Neural cell (in vitro differentiated cells): ENCODE data around the gene RAD51B.

Experiments used
- EP300 ChIP-seq: fragments of 450-650 bp; conservative IDR thresholded peaks from 2 replicates; pipeline ENCODE4 v1.6.1; 2014; ENCODE audit warnings: antibody characterized with exemption, mild to moderate bottlenecking, moderate library complexity; ENCODE audit not compliant: poor library complexity, severe bottlenecking
- MXI1 ChIP-seq: fragments of 450-650 bp; conservative IDR thresholded peaks from 2 replicates; pipeline ENCODE4 v1.6.1; 2014; ENCODE audit warnings: antibody characterized with exemption, mild to moderate bottlenecking; ENCODE audit not compliant: poor library complexity, severe bottlenecking
- POLR2AphosphoS5 ChIP-seq: IDR thresholded peaks from 2 replicates; pipeline ENCODE4 v1.6.1; 2012
- TF ChIP-seq, protein P1 (sequence below): fragments of 450-650 bp; IDR thresholded peaks from 2 replicates; pipeline ENCODE4 v1.5.1; 2014; ENCODE audit warnings: antibody characterized with exemption, mild to moderate bottlenecking, moderate library complexity; ENCODE audit not compliant: poor library complexity, severe bottlenecking
- TF ChIP-seq, protein P2 (sequence below): IDR thresholded peaks from 2 replicates; pipeline ENCODE4 v1.6.1; 2012; ENCODE audit warnings: borderline replicate concordance

GRCh38 chr14:68297876-68298468 lies 478.4 kb downstream of the RAD51B start:
- TF ChIP-seq POLR2AphosphoS5: no peak
- TF ChIP-seq, protein P1, sequence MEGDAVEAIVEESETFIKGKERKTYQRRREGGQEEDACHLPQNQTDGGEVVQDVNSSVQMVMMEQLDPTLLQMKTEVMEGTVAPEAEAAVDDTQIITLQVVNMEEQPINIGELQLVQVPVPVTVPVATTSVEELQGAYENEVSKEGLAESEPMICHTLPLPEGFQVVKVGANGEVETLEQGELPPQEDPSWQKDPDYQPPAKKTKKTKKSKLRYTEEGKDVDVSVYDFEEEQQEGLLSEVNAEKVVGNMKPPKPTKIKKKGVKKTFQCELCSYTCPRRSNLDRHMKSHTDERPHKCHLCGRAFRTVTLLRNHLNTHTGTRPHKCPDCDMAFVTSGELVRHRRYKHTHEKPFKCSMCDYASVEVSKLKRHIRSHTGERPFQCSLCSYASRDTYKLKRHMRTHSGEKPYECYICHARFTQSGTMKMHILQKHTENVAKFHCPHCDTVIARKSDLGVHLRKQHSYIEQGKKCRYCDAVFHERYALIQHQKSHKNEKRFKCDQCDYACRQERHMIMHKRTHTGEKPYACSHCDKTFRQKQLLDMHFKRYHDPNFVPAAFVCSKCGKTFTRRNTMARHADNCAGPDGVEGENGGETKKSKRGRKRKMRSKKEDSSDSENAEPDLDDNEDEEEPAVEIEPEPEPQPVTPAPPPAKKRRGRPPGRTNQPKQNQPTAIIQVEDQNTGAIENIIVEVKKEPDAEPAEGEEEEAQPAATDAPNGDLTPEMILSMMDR: no peak
- TF ChIP-seq, protein P2, sequence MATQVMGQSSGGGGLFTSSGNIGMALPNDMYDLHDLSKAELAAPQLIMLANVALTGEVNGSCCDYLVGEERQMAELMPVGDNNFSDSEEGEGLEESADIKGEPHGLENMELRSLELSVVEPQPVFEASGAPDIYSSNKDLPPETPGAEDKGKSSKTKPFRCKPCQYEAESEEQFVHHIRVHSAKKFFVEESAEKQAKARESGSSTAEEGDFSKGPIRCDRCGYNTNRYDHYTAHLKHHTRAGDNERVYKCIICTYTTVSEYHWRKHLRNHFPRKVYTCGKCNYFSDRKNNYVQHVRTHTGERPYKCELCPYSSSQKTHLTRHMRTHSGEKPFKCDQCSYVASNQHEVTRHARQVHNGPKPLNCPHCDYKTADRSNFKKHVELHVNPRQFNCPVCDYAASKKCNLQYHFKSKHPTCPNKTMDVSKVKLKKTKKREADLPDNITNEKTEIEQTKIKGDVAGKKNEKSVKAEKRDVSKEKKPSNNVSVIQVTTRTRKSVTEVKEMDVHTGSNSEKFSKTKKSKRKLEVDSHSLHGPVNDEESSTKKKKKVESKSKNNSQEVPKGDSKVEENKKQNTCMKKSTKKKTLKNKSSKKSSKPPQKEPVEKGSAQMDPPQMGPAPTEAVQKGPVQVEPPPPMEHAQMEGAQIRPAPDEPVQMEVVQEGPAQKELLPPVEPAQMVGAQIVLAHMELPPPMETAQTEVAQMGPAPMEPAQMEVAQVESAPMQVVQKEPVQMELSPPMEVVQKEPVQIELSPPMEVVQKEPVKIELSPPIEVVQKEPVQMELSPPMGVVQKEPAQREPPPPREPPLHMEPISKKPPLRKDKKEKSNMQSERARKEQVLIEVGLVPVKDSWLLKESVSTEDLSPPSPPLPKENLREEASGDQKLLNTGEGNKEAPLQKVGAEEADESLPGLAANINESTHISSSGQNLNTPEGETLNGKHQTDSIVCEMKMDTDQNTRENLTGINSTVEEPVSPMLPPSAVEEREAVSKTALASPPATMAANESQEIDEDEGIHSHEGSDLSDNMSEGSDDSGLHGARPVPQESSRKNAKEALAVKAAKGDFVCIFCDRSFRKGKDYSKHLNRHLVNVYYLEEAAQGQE: no peak
- no peak for TF ChIP-seq EP300
- TF ChIP-seq MXI1: no peak
